Esophagus muscularis mucosa (tissue), 4 donors: ENCODE data around the gene INSIG1. TPM values are rescaled to one million over a fixed set of nuclear protein-coding genes. Genes with fewer than 3 reads are reported as not detected.

Experiments
- DNase-seq: peaks from one replicate; pipeline ENCODE4 v3.0.0-alpha.2; 2017; ENCODE audit errors: extremely low spot score
- H3K27ac ChIP-seq, 4 donors: fragments of 200-600 bp; sonication (generic); replicated peaks in 1 of 4; 1 replicate in 3 of 4; 2 replicates in 1 of 4; pipeline ENCODE4 v1.5.1; 2016 to 2019; ENCODE audit warnings: mild to moderate bottlenecking in 1 of 4
- H3K27me3 ChIP-seq, 4 donors: fragments of 200-600 bp; sonication (generic); one replicate each; pipeline versions ENCODE4 v1.5.1 to v1.6.0; 2016 to 2019
- H3K36me3 ChIP-seq, 4 donors: fragments of 200-600 bp; sonication (generic); one replicate each; pipeline ENCODE4 v1.5.1; 2016 to 2019
- H3K4me1 ChIP-seq, 4 donors: fragments of 200-600 bp; sonication (generic); one replicate each; pipeline ENCODE4 v1.5.1; 2016 to 2019
- H3K4me3 ChIP-seq, 4 donors: fragments of 200-600 bp; sonication (generic); 1 replicate in 2 of 4; 2 replicates in 2 of 4; pipeline ENCODE4 v1.5.1; 2016 to 2019; ENCODE audit warnings: mild to moderate bottlenecking in 4 of 4, moderate library complexity in 1 of 4
- H3K9me3 ChIP-seq, 4 donors: fragments of 200-600 bp; sonication (generic); 1 replicate in 3 of 4; 2 replicates in 1 of 4; pipeline ENCODE4 v1.5.1; 2016 to 2019
- CTCF ChIP-seq, 3 experiments: fragments of 200-600 bp in 2 of 3; fragments of 450-650 bp in 1 of 3; sonication (generic) in 2 of 3; IDR thresholded peaks; one replicate each; pipeline ENCODE4 v1.5.1; 2017 to 2019; ENCODE audit warnings: antibody characterized with exemption in 3 of 3, mild to moderate bottlenecking in 2 of 3, moderate library complexity in 1 of 3
- EP300 ChIP-seq: sonication (generic); formaldehyde crosslinking; IDR thresholded peaks from one replicate; pipeline ENCODE4 v1.6.1; 2017; ENCODE audit warnings: antibody characterized with exemption
- POLR2A ChIP-seq: fragments of 450-650 bp; IDR thresholded peaks from one replicate; pipeline ENCODE4 v1.6.1; 2017; ENCODE audit warnings: antibody characterized with exemption, moderate library complexity, mild to moderate bottlenecking, low read depth
- POLR2AphosphoS5 ChIP-seq, 2 donors: sonication (generic); formaldehyde crosslinking; IDR thresholded peaks; one replicate each; pipeline ENCODE4 v1.6.1; 2017; ENCODE audit warnings: antibody characterized with exemption in 2 of 2
- WGBS: methylation state at CpG from one replicate; pipeline ENCODE4 v1.1.5; 2018; 5-methylcytosine and 5-hydroxymethylcytosine counted together
- intact Hi-C: fragments of 100-400 bp; cut with DNase I; formaldehyde crosslinking; loops from one replicate; pipeline ENCODE4 v1.15.1; 2023
- total RNA-seq, 4 donors: library from RNA; depleted of rRNA; stranded (reverse); fragments of >200 nt; gene quantifications; one replicate each; pipeline versions ENCODE4 v1.1.0 to v1.2.1, GENCODE V29; 2016

INSIG1 gene
- total RNA-seq, 4 donors from 2014 or later = 25.3 to 63.5 (median 37.7) TPM

DNA sequence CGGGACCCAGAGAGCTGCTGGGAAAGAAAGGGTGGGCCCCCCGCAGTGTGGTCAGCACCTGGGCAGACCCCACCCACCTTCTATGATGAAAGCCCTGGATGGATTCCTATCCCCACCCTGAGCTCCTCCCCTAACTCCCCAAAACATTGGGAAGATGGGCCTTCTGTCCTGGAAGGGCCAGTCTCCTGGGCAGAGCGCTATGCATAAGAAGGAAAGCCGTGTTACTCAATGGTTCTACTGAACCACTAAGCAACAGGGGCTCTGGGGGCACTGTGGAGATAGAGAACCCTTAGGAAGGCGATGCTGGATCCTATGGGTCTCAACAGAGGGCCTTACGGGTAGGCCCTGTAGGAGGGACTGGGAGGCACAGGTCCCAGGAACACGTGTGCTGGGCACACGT, 30.7 kb upstream of the INSIG1 start:
- TF ChIP-seq EP300 = no peak
- no peak for TF ChIP-seq POLR2A
- no peak for TF ChIP-seq CTCF (IDR thresholded peaks at IDR 0.05)
- no peak for TF ChIP-seq POLR2AphosphoS5 (IDR thresholded peaks at IDR 0.05)
- no peaks in the 10 kb centered on the region for H3K36me3 ChIP-seq
- H3K9me3 ChIP-seq = no peaks in the 10 kb centered on the region
- no peaks in the 10 kb centered on the region for H3K4me1 ChIP-seq
- WGBS = 92% methylated on average over 7 of the region's 8 CpGs
- no peak overlapping the region for H3K4me3 ChIP-seq
- H3K27me3 ChIP-seq = peaks cover 0 to 47% (median 0%) of the 10 kb centered on the region in 4 donors
- intact Hi-C loops = no loop called here
- DNase-seq = no peak
- no peak overlapping the region for H3K27ac ChIP-seq

- Histone ChIP-seq H3K27me3 (peaks cover 0 to 47% (median 0%) of the 10 kb centered on the region in 4 donors), H3K4me3 (no peak overlapping the region), H3K27ac (no peak overlapping the region), H3K9me3 (no peaks in the 10 kb centered on the region), H3K4me1 (no peaks in the 10 kb centered on the region), H3K36me3 (no peaks in the 10 kb centered on the region)
- WGBS = 94% methylated on average over 20 of the region's 23 CpGs
- intact Hi-C loops = no loop called here
- TF ChIP-seq POLR2A (no peak), EP300 (no peak), CTCF (IDR thresholded peaks at IDR 0.05) (no peak), POLR2AphosphoS5 (IDR thresholded peaks at IDR 0.05) (no peak)
- no peak for DNase-seq
Observed at GRCh38 chr7:155267436-155267835, 30.2 kb upstream of the INSIG1 start.

DNA sequence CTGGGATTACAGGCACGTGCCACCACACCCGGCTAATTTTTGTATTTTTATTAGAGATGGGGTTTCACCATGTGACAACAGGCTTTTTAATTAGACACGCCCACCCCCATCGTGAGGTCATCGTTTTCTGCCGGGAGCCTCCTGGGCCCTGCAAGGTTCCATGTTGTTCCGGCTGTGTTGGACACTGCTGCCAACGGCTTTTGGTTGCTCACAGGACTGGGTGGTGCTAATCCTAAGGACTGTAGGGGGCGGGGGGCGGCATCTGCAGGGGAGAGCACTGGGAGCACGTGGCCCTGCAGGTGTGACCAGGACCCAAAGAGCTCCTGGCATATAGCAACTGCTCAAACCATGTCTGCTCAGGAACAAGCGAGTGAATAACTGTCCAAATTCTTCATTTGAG, 29.5 kb upstream of the INSIG1 start:
- intact Hi-C loops = no loop called here
- H3K27ac ChIP-seq = no peak overlapping the region
- no peaks in the 10 kb centered on the region for H3K36me3 ChIP-seq
- H3K4me1 ChIP-seq = no peaks in the 10 kb centered on the region
- no peak for DNase-seq
- no peak overlapping the region for H3K4me3 ChIP-seq
- TF ChIP-seq POLR2AphosphoS5 (IDR thresholded peaks at IDR 0.05) (no peak), EP300 (no peak), CTCF (IDR thresholded peaks at IDR 0.05) (no peak), POLR2A (no peak)
- WGBS = 92% methylated on average over 12 of the region's 12 CpGs
- no peaks in the 10 kb centered on the region for H3K9me3 ChIP-seq
- H3K27me3 ChIP-seq = peaks cover 0 to 42% (median 0%) of the 10 kb centered on the region in 4 donors

DNA sequence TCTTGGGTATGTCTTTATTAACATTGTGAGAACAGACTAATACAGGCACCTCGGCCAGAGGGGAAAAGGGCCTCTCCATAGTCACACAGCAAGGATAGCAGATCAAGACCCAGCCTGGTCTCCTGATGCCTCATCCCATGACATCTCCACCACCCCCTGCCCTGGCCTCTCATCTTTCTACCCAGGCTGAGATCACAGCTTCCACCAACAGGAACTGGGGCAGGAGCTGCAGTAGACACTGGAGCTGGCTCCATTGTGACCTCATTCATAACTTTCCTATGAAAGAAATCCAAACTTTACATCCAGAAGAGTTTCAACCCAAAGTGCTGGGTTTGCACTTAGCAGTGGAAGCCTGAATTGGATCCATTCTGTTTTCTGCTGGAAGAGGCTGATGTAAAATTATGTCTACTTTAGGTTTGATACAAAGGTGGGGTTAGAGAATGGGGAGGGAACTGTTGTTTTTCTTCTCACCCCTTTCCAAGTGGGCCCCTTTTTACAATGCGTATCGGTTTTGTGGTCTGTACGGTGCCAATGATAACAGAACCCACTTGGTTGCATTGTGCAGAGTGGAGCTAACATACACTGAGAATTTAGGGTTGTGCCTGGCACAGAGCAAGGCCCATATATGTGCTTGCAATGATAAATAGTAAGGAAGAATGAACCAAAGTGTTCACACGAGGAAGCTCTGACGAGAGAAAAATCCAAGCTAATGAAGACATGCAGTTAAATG, 28.6 kb upstream of the INSIG1 start:
- WGBS = 92% methylated on average over 6 of the region's 6 CpGs
- intact Hi-C loops = no loop called here

More for the DNA sequence above, 28.6 kb upstream of the INSIG1 start:
- DNase-seq = no peak
- TF ChIP-seq EP300 (no peak), CTCF (IDR thresholded peaks at IDR 0.05) (no peak), POLR2AphosphoS5 (IDR thresholded peaks at IDR 0.05) (no peak), POLR2A (no peak)
- no peaks in the 10 kb centered on the region for H3K4me1 ChIP-seq
- peaks cover 0 to 33% (median 0%) of the 10 kb centered on the region in 4 donors for H3K27me3 ChIP-seq
- no peaks in the 10 kb centered on the region for H3K9me3 ChIP-seq
- no peak overlapping the region for H3K4me3 ChIP-seq
- no peak overlapping the region for H3K27ac ChIP-seq
- H3K36me3 ChIP-seq = no peaks in the 10 kb centered on the region
